G401.6 (cell line): ENCODE measurements around the gene ZBED1.
"Not testable (repeated sequence)": the region's sequence is repeated elsewhere in the genome, so short reads cannot be mapped to it uniquely, and the experiment has no call there.

ENCODE experiments used
- FAIRE-seq: peaks from 2 replicates; lab custom pipeline; 2012; peaks lifted over from hg19 to GRCh38; lab: Jason Lieb, UNC

ZBED1 gene

DNA sequence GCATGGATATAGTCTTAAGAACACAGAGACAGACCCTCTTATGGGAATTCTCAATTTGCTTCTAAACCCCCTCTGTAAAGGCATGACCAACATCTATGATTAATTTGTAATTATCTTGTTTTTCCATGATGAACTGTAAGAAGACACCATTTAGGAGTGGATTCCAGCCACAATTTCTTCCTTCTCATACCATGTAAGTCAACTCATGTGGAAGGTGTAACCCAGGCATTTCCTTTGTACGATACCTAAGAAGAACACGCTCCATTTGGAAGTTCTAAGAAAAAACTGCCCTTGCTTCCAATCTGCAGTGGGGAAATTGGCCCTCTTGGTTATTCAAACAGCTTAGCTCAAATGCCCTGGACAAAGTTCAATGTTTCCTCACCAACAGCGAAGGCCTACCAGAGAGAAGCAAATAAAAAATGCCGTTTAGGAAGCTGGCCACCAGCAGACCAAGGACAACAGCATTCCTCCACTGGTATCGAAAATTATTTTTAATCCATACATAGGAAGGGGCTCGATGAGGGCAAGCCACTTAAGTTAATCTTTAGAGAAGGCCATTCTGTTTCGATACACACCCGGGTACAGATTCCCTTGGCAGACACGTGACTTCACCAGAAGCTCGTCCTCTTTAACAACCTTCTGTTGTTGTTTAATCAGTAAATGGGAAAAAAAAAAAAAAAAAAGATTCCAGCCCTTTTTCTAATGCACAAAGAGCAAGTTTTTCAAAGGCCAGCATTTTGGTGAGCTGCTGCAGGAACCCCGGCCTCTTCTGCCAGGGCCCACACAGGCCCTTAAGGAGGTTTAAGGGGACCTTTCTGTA is 2.6 kb downstream of the ZBED1 start:
- no peak for FAIRE-seq

DNA sequence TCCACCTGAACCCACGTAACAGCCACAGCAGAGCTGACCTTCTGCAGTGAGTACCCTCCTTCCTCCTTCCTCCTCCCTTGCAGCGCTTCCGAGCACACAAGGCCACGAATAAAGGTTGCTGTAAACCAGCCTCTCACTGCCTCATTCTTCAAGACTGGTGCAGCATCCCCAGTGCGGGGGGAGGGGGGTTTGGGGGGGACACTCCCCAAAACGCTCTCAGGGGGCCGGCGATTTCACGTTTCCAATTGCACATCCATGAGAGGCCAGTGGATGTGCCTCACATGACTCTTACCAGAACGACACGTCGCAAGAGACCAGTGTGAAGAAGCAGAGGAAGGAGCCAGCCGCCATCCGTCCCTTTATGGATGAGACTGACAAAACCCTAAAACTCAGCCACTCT is 5.2 kb downstream of the ZBED1 start:
- no peak for FAIRE-seq

DNA sequence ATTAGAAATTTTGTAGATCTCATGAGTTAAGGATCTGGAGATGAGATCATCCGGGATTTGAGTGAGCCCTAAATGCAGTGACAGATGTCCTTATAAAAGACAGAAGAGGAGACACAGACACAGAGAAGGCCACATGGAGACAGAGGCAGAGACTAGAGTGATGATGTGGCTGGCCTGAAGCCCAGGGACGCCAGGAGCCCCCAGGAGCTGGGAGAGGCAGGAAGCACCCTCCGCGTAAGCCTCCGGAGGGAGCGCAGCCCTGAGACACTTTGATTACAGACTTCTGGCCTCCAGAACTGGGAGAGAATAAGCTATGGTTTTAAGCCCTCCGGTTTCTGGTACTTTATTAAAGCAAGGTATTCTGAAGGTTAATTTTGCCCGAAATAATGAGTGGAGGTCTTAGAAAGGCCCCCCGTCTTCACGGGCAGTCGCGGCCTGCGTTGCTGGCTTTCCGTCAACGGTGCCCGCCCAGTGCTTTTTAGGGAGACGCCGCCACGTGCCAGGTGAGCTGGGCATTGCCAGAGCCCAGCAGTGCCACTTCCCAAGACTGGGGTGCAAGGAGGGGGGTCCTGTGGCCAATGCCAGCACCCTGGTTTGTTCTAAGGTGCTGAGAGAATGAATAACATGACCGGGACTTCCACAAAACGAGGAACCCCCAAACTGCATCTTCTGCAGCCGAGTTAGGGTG is 8.1 kb downstream of the ZBED1 start:
- no peak for FAIRE-seq

DNA sequence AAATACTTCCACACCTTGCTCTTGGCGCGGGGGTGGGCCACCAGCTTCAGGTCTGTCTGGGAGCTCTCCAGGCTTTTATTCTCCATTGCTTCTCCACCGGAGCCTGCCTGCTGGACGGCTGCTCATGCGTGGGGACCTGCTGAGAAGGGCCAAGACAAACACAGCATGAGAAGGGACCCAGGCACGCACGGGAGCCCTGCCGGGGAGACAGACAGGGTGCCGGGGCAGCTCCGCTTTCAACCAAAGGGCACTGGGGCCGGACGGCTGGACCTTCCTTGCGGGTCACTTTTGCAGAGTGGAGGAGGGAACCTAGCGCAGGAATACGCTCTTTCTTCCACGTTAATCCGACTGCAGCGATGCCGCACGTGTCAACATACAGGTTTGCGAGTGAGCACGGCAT is 10.1 kb downstream of the ZBED1 start:
- FAIRE-seq, result no peak

DNA sequence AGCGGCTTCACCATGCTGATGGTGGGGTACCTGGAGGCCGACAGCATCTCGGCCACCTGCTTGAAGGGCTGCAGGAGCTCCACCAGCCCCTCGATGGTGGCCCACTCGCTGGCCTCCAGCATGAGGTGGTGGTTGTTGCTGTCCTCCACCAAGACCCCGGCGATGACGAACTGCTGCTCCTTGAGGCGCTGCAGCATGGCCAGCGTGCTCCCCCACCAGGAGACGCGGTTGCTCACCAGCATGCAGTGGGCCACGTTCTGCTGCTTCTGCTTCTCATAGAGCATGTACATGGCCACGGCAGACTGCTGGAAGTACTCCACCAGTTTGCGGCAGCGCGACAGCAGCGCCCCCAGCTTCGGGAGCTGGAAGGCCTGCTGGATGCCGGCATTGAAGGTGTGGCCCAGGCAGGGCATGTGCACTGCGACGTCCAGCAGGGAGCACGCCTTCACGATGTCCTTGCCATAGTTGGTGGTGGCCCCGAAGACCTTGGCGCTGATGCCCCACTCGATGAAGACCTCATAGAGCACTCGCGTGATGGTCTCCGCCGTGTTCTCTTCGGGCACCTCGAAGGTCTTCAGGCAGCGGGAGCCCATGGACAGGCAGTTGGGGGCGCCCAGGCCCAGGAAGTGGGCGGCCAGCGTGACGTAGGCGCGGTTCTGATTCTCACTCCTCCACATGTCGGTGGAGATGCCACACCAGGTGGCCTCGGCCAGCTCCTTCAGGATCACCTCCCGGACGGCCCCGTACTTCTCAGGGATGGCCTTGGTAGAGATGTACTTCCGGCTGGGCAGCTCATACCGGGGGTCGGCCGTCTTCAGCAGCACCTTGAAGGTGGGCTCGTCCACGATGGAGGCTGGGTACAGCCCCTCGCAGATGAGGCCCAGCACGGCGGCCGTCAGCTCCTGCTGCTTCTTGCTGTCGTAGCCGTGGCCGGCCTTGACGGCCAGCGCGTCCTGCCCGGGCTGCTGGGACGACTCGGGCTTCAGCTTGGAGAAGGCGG is 11.0 kb downstream of the ZBED1 start:
- FAIRE-seq, result no peak

DNA sequence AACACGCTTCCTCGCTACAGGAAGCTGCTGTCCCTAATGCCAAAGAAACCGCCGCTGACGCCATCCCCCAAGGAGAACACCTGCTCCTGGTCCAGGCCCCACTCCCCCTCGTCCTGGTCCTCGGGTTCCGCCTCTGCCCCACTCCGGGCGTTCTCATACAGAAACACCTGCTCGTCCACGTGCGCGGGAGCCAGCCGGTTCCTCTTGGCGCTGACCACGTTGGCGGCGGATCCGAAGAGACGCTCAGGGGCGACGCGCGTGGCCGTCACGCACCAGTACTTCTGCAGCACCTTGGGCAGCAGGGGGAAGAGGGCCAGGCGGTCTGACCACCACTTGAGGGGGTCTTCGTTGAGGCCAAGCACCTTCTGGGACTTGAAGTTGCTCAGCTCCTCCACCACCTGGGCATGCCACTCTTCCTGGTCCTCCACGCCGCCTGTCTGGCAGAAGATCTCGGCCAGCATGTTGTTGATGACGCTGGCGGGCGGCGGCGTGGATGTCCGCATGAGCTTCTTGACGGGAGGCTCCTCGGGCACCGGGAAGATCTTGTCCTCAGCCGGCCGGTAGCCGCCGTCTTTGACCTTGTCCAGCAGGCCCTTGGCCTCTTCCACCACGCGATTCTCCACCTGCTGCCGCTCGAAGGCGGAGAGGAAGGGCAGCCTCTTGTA is 12.0 kb downstream of the ZBED1 start:
- FAIRE-seq, result no peak

DNA sequence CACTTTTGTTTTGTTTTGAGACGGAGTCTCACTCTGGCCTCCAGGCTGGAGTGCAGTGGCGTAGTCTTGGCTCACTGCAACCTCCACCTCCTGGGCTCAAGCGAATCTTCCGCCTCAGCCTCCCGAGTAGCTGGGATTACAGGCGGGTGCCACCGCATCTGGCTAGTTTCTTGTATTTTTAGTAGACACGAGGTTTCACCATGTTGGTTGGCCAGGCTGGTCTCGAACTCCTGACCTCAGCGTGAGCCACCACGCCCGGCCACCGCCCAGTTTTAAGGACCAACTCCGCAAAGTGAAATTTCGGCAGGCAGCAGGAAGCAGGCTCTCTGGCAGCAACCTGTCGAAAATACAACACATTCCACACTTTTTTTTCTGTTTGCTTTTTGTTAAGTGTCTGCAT is 13.4 kb downstream of the ZBED1 start:
- no peak for FAIRE-seq

DNA sequence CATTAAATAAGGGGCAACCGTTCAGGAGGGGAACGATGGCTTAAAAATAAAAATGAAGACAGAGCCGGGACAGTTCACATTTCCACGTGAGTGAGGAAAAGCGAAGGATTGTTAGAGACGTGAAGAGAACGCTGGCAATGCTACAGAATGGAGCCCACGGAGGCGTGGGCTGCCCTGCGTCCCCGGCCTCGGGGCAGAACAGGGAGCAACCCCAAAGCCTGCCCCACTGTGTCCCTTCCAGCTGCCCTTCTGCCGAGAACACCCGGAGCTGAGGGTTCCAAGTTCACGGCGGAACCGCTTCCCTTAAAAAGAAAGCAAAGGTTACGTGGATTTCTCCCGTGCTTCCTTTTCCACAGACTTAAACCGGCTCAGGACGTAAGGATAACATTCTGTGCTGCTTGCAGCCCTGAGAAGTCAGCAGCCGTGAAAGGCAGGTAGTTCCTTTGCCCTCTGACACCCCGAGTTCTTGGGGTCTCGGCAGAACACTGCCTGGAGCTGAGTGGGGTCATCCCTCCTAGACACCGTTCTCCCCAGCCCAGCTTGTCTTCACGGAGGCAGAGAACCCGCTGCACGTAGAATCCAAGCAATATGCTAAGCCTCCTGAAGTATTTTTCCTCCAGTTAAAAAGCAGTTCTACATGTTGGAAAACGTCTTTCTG is 14.2 kb downstream of the ZBED1 start:
- FAIRE-seq, result no peak

DNA sequence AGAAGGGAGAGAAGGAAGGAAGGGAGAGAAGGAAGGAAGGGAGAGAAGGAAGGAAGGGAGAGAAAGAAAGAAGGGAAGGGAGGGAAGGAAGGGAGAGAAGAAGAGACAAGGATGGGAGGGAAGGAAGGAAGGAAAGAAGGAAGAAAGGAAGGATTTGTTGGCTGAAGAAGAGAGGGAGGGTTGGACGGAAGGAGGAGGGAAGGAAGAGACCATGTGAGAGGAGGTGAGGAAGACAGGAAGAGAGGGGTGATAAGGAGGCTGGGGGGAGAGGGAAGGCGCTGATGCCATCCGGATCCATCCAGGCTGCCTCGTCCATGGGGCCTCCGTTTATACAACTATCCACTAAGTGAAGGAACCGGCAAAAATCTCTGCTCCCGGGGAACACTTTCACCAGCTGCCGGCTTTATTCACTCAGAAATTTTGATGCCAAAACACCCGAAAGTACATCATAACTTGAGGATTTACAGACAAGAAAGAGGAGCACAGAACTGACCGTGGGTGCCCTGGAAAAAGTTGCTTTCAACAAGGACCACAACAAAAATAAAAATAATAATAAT is 14.9 kb downstream of the ZBED1 start:
- no peak for FAIRE-seq

DNA sequence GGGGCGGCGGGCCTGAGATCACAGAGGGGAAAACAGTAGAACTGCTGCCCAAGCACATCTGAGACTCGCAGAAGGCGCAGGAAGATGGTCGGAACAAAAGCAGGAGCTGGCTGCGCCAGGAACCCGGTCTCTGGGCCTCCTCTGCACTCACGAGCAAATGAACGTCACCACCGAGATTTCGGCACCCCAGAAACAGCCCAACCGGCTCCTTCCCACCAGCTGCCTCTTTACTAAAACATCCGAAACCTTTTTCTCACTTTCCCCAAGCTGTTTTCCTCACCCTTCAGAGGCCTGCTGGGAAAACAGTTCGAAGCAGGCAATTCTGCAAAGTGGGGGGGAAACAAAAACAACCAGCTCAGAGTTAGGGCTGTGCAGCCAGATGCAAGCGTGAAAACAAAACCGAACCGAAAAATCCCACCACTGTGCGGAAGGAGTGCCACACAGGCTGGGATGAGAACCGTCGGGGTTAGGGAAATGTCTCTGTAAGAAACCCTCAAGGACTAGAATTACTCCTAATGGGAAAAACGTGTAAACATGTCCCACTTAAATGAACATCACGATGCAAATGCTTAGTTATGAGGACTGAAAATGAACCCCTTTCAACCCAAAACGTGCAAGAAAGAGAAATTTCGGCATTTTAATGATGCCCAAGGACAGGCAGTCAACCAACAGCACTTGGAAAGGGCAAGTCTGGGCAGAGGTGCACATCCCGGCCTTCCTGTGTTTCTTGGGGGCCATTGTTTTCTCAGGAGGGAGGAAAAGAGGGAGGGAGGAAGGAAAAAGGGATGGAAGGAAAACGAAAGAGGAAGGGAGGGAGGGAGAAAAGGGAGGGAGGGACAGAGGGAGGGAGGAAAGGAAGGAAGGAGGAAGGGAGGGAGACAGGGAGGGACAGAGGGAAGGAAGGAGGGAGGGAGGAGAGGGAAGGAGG is 15.8 kb downstream of the ZBED1 start:
- FAIRE-seq, result no peak

DNA sequence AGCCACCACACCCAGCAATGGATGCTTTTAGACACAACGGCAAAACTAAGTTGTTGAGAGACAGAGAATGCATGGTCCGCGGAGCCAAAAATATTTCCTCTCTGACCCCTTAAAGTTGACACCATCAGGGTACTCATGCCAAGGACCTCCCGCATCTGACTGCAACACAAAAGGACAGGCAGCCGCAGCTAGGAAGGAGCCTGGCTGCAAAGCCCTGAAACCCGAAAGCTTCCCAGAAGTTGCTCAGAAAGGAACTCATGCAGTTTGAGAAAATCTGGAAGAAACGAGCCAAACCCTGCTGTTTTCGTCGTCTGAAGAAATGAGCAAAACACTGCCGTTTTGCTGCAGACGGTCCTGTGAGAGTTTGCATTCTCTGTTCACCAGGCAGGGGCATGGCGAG is 16.5 kb downstream of the ZBED1 start:
- FAIRE-seq, result no peak

DNA sequence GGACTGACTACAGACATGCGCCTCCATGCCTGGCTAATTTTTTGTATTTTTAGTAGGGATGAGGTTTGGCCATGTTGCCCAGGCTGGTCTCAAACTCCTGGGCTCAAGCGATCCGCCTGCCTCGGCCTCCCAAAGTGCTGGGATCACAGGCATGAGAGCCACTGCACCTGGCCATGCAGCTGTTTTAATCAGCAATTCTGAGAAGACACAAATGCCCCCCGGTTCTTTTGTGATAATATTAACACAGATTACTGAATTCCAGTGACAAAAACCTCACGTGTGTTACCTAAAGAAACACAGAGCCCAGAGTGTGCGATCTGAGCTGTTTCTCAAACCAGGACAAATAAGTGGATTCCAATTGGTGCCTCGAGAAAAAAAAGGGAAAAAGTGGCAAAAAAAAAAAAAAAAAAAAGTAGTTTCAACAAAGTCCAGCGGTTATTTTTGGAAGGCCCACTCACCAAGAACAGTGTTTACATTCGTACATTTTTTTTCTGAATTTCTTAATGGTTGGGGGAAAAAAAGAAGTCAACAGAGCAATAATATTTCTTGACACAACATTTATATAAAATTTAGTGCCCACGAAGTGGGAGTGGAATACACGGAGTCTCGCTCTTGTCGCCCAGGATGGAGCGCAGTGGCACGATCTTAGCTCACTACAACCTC is 17.2 kb downstream of the ZBED1 start:
- no peak for FAIRE-seq

DNA sequence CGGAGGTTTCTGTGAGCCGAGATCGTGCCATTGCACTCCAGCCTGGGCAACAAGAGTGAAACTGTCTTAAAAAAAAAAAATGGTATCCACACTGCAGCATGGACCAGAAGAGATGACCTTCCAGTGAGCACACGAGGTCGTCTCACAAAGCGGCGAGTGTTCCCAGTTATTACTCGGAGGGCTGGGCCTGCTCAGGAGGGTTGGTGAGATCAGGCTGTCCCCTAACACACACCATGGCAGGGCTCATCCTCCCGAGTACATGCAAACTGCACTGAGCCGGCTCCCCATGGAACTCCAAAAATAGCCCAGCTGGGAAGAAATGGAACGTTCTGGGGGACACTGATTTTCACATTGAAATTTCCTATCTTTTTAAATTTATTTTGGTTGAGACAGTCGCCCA is 19.2 kb downstream of the ZBED1 start:
- not testable (repeated sequence) for FAIRE-seq

DNA sequence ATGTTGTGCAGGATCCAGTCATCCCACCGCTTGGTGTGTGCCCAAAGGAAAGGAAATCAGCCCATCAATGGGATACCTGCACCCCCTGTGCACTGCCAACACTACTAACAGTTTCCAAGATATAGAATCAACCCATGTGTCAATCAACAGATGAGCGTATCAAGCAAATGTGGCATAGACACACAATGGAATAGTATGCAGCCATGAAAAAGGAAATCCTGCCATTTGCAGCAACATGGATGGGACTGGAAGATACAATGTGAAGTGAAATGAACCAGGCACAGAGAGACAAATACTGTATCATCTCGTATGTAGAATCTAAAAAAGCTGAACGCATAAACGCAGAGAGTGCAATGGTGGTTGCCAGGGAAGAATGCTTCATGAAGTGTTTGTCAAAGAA is 20.8 kb downstream of the ZBED1 start:
- not testable (repeated sequence) for FAIRE-seq

DNA sequence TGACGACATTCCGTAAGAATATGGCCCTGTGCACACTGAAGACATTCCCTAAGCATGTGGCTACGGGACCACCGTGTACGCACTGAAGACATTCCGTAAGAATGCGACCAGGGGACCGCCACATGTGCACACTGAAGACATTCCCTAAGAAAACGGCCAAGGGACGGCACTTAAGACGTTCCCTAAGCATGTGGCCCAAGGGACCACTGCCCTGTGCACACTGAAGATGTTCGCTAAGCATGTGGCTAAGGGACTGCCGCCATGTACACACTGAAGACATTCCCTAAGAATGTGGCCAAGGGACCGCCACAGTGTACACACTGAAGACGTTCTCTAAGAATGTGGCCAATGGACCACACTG is 21.4 kb downstream of the ZBED1 start:
- FAIRE-seq, result no peak

DNA sequence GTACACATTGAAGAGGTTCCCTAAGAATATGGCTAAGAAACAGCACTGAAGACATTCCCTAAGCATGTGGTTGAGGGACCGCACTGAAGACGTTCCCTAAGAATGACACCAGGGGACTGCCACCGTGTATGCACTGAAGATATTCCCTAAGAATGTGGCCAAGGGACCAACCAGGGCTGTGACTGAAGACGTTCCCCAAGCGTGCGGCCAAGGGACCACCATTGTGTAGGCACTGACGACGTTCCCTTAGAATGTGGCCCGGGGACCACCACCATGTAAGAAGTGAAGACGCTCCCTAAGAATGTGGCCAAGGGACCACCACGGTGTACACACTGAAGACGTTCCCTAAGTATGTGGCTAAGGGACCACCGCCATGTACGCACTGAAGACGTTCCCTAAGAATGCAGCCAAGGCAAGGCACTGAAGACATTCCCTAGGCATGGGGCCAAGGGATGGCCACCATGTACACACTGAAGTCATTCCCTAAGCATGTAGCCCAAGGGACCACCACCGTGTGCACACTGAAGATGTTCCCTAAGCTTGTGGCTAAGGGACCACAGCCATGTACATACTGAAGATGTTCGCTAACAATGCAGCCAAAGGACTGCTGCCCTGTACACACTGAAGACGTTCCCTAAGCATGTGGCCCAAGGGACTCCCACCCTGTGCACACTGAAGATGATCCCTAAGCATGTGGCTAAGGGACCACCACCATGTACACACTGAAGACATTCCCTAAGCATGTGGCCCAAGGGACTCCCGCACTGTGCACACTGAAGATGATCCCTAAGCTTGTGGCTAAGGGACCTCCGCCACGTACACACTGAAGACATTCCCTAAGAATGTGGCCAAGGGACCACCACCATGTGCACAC is 22.0 kb downstream of the ZBED1 start:
- FAIRE-seq, result no peak

DNA sequence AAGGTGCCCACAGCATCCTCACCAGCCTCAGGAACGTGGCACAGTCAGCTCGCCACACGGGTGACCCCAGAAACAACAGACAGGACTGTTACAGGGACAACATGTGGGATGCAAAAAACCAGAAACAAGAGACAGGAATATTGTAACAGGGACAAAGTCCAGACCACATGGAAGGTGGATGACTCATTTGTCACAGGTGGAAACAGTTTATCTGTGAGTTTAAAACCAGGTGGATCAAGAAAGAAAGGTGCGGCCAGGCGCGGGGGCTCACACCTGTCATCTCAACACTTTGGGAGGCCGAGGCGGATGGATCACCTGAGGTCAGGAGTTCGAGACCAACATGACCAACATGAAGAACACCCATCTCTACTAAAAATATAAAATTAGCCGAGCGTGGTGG is 23.5 kb downstream of the ZBED1 start:
- FAIRE-seq, result not testable (repeated sequence)

DNA sequence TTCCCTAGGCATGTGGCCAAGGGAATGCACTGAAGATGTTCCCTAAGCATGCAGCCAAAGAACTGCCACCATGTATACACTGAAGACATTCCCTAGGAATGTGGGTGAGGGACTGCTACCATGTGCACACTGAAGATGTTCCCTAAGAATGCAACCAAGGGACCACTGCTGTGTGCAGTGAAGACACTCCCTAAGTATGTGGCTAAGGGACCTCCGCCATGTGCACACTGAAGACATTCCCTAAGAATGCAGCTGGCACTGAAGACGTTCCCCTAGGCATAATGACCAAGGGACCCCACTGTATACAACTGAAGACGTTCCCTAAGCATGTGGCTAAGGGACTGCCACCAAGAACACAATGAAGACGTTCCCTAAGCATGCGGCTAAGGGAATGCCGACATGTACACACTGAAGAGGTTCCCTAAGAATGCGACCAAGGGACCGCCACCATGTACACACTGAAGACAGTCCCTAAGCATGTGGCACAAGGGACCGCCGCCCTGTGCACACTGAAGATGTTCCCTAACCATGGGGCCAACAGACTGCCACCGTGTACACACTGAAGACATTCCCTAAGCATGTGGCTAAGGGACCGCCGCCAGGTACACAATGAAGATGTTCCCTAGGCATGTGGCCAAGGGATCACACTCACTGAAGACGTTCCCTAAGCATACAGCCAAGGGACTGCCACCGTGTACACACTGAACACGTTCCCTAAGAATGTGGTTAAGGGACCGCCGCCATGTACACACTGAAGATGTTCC is 25.6 kb downstream of the ZBED1 start:
- no peak for FAIRE-seq
